ENCODE results near the gene HAUS7. TPM values are rescaled to one million over a fixed set of nuclear protein-coding genes. Genes with fewer than 3 reads are reported as not detected.

Gene HAUS7
- total RNA-seq (2022; extraction: Qiagen RNA extraction), result 48.5 to 54.8 TPM (median 50.7 TPM) in 5 replicates

GRCh38 chrX:153470411-153471363 lies at the start of gene HAUS7:
Gene HAUS7 (minus strand): TSS chrX:153470576. CDS start chrX:153470557, 19 bp downstream.

DNA sequence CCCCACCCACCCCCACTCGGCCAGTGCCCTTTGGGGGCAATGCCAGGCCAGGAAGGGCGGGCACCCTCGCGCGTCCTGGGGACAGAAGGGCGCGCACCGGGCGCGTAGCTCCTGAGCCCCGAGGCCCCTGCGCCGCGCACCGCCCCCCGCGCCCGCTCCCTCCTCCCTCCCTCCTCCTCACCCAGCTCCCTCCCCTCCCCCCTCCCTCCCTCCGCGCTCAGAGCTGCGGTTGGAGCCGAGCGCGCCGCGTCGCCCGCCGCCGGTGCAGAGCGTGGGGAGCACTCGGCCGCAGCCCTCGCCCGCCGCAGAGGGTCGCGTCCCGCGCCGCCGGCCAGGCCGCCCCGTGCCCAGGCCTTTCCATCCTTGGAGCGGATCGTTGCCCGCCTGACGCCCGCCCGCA lies 47.0 kb upstream of the HAUS7 start, which contains the start of gene ATP2B3:
Gene ATP2B3, plus strand, starts transcription at position 220 of the 400 bp plus-strand sequence. CDS start 18,606 bp downstream, outside the sequence.

GRCh38 chrX:153494541-153495361 lies 24.4 kb upstream of the HAUS7 start, which contains the start of gene BGN:
Gene BGN (plus strand): TSS chrX:153494980. CDS start chrX:153504632, 9,652 bp downstream.

GRCh38 chrX:153445856-153446635 lies 24.3 kb downstream of the HAUS7 start, which contains the start of gene TREX2:
Gene TREX2 (minus strand): TSS chrX:153446056. CDS start chrX:153445430, 626 bp downstream.

DNA sequence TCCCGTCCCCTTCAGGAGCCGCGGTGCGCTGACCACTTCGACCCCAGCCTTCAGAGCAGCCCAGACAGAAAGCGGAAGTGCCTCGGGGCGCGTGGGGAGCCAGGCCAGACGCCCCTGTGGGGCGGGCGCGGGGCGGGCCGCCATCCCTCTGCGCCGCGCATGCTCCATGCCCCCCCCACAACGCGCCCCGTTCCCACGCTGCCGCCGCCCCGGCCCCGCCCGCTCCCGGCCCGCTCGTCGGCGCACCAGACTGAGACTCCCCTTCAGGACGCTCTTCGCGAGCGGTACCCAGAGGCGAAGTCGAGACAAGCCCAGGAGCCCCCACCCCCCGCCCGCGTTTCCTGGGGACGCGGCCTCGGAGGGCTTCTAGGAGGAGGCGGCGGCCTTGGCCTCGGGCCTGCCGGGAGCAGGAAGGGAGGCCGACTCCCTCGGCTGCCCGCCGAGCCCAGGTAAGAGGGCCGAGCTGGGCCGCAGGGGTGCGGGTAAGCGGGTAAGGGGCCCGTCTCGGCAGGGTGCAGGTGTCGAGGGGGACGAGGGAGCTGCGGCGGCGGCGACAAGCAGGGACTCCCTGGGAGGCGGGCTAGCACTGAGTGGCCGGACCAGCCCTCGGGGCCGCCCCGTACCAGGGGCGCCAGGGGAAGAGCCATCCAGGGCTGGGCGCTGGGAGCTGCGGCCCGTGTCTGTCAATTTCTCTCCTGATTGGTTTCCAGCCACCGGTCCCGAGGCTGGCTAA lies 59.0 kb downstream of the HAUS7 start, which contains the start of gene ZFP92:
Gene ZFP92, plus strand, starts transcription at position 218 of the 733 bp plus-strand sequence. CDS start 6,851 bp downstream, outside the sequence.

DNA sequence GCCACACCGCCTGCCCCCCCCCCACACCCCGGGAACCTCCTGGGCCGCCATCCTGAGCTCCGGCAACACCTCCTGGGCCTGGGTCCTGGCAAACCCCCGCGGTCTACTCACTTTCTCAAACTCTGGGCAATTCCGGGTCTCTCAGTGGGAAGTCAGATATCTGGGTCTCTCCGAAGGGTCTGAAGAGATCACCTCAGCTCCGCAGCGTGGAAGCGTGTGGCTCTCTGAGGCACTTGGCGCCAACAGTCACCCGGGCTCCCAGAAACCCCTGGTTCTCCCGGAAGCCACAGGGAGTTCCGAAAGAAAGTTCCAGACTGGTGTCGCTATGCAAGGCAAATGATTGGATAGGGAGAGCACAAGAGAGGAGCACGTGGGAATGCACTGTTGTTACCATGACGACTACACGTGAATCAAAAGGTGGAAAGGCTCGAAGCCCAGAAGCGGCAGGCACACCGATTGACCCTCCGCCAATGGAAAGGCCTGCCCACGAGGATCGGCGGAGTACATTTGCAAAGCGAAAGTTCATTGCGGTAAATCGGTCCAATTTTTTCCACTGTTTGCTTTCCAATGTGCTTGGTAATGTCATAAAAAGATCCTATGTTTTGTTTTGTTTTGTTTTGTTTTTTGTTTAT lies 69.1 kb downstream of the HAUS7 start, which contains the start of gene PNMA6E:
Gene PNMA6E, minus strand, starts transcription at position 218 of the 632 bp plus-strand sequence. CDS start 2,501 bp downstream, outside the sequence.

Other genes with a start within 250 kb of the HAUS7 start
- gene PNMA6F, start 148.8 kb downstream of the HAUS7 start, total RNA-seq (2022; extraction: Qiagen RNA extraction), result not detected in 5 replicates
- gene ZNF275, start 136.4 kb downstream of the HAUS7 start, total RNA-seq (2022; extraction: Qiagen RNA extraction), result 5.3 to 6.1 TPM (median 5.4 TPM) in 5 replicates
- gene PNMA6E, start 69.2 kb downstream of the HAUS7 start, total RNA-seq (2022; extraction: Qiagen RNA extraction), result not detected in 5 replicates
- 0.42 to 0.72 TPM (median 0.55 TPM) in 5 replicates for gene ZFP92, start 59.1 kb downstream of the HAUS7 start, total RNA-seq (2022; extraction: Qiagen RNA extraction)
- gene TREX2, start 24.5 kb downstream of the HAUS7 start, total RNA-seq (2022; extraction: Qiagen RNA extraction), result 0.96 to 1.7 TPM (median 1.3 TPM) in 5 replicates
- 0.07 to 0.08 TPM in 2 of 5 replicates, not detected in the others for gene BGN, start 24.4 kb upstream of the HAUS7 start, total RNA-seq (2022; extraction: Qiagen RNA extraction)
- gene ATP2B3, start 47.1 kb upstream of the HAUS7 start, total RNA-seq (2022; extraction: Qiagen RNA extraction), result 0.06 to 0.14 TPM (median 0.10 TPM) in 5 replicates
- gene CCNQ, start 128.6 kb upstream of the HAUS7 start, total RNA-seq (2022; extraction: Qiagen RNA extraction), result 42.8 to 61.8 TPM (median 59.8 TPM) in 5 replicates
- 0.89 to 1.9 TPM (median 1.4 TPM) in 5 replicates for gene DUSP9, start 176.6 kb upstream of the HAUS7 start, total RNA-seq (2022; extraction: Qiagen RNA extraction)
- gene PNCK, start 203.2 kb upstream of the HAUS7 start, total RNA-seq (2022; extraction: Qiagen RNA extraction), result 0.12 to 0.60 TPM (median 0.23 TPM) in 4 of 5 replicates, not detected in the other
- gene SLC6A8, start 217.3 kb upstream of the HAUS7 start, total RNA-seq (2022; extraction: Qiagen RNA extraction), result 9.7 to 13.5 TPM (median 12.0 TPM) in 5 replicates